Embryonic facial prominence (tissue), 1 donor: ENCODE measurements around the gene SIM2.

Experiments used
- DNase-seq: peaks from one replicate; pipeline ENCODE4 v3.0.0-alpha.2; 2016; ENCODE audit errors: extremely low spot score

Gene SIM2

DNA sequence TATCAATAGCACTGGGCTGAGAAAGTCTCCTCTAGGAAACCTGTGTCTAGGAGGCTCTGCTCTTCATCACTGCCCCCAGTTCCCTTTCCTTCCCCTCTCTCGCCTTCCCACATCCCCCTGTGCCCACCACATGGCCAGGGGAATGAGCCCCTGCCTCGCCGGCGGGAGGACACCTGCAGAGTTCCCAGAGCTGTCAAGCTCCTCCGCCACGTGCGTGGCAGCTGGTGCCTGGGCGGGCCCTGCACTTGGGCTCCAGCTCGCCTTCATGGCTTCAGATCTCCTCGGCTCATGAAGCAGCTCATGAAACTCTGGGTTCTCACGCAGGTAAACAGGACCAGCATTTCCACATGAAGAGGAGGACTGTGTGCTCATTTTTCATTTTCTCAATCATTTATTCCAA is 62.8 kb downstream of the SIM2 start:
- no peak for DNase-seq

DNA sequence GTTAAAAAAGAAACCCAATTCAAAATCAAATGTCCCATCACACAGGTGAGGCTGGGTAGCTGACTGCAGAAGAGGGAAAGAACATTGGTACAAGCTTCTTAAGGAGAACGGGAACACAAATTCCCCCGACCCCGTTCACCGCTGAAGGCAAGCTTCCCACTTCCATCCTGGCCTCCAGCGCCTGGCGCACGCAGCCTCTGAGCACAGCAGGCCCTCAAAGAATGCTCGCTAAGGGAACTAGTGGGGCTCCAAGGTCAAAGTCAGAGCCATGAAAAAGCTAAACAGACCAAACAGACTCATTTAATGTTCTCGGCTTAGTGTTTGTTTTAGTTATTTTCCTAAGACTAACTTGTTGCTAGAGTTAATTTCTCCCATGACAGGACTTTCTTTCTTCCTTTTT is 63.7 kb downstream of the SIM2 start:
- DNase-seq = no peak

DNA sequence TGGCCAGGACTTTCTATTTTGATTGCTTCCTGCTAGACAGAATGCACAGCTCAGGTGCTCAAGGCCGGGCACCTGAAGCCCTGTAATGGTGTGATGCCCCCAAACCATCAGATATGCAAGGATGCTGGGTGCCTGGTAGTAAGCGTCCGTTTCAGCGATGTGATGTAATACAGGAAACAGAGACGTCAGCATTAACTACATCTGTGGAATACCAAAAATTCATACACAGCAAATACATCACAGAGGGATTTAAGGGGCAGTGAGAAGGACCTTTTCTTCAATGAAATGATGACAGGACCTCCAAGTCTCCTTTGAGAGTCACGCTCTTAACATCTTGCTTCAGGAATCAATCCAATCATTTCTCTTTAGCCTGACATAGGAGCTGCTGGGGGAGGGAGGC is 64.4 kb downstream of the SIM2 start:
- no peak for DNase-seq

DNA sequence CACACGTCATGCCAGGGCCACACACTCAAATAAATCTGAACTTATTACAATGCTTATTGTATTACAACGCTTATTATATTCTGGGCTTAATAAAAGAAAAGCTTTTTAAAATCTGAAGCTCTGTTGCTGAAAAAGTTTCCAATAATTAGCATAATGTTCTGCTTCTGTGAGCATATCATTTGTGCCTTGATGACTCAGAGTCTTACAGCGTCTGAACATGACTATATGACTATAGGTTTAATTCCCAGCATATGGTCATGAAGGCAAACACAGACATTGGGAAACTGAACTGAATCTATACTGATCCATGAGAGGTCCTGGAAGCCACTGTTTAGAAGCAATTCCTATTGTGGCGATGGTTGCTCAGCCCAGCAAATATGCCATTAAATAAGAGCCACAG is 66.3 kb downstream of the SIM2 start:
- no peak for DNase-seq

DNA sequence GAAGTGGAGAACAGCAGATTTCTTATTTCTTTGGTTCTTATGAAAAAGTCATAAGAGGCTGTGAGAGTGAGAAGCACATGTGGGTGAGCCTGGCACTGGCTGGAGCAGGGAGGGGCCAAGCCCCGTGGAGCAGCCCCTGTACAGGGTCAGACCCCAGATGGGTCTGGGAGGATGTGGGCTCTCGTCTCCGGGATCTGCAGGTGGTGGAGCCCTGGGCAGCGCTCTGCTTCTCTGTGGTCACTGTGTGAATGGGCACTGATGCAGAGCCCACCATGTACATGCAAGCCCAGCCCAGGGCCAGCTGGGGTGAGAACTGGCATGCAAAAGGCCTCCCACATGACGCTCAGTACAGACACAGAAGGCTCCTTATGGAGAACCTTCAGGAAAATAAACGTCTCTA is 67.6 kb downstream of the SIM2 start:
- DNase-seq = no peak

DNA sequence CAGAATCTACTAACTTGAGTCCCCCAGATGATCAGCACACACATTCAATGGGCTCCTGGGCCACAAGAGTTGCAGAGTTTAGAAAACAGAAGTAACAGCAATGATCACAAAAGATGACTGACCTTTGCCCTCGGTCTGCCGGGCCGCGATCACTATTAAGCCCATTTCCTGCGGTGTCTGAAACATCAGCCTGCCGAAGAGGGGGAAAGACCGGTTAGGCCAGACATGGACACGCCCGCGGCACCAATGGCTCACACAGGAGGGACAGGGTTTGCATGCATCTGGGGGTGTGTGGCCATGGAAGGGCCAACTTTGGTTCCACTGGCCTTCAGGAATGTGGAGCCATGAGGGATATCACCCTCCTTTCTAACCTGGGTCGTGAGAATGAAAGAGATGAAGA is 68.2 kb downstream of the SIM2 start:
- no peak for DNase-seq

DNA sequence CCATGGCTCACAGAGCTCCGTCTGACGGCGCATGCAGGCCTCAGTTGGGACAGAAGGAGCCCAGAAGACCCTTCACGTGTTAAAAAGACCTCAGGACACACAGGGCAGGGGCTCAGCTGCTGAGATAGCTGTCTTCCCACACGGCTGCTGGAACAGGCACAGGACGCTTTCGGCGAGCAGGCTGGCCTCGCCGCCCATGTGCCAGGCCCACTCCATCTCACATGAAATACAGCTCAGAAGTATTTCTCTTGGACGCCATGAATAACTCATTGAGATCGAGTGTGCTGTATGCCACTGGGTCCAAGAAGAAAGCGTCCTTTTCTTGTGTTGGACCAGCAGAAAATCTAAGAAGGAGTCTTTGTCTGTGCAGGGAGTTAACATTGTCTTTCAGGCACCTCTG is 69.6 kb downstream of the SIM2 start:
- DNase-seq = no peak

DNA sequence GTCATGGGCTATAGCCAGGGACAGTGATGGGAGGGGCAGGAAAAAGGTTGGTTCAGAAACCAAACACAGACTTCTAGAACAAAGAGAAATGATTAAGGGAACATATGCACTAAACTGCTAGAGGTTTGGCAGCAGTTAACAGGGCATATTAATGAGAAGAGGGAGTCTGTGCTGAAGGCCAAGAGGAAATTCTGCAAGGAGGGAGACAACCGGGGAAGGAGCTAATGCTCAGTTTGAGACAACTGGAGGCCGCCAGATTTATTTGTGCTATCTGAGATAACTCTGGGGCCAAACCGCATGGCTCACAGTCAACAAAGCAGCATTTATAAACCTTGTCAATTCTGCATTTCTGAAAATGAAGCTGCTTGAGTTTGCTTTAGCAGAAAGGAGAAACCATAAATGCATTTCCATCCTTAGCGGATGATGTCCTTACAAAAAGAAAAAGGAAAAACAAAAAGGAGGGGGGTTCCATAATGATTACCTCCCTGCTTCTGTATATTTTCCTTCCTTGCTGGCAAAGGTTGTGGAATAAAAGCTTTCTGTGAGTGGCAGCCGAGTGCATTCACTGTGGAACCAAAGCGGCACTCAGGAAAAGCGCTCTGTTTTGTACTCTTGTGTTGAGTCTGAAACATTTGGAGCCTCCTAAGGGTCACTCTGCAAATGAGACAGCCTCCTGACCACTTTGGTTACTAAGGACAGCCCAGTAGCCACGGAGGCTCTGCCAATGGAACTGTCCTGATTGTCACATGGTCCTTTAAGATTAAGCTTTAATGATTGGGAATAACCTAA is 70.3 kb downstream of the SIM2 start:
- DNase-seq = no peak

DNA sequence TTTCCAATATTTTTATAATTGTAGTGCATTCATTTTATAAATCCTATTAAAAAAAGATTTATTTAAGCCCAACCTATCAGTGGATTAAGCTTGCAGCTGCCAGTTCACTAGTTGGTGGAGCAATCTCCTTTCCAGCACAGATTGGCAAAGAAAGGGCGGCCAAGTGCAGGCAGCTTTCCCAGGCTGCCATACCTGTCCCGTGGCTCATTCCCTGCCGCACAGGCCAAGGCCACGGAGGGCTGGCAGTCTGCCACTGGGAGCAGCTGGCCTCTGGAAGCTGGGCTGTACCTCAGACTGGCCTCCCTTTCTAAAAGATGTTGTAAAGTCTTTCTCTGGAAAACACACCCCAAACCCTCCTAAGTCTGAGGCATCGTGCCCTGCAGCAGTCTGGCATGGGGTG is 74.2 kb downstream of the SIM2 start:
- DNase-seq = no peak

DNA sequence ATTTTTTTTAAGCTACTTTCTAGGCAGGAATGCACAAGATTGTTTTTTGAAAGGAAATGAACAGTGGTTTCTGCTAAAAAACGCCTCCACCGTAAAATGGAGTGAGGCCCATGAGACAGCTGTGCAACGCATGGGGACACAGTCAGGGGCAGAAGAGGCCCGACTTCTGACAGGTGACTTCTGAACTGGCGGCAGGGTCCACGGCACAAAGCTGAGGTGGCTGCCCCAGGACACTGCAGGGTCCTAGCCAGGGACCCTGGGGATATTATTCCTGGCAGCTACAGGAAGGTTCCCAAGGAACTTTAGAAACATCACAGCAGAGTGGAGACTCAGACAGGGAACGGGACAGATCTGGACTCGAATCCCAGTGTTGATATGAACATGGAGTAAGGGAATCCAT is 75.1 kb downstream of the SIM2 start:
- no peak for DNase-seq

DNA sequence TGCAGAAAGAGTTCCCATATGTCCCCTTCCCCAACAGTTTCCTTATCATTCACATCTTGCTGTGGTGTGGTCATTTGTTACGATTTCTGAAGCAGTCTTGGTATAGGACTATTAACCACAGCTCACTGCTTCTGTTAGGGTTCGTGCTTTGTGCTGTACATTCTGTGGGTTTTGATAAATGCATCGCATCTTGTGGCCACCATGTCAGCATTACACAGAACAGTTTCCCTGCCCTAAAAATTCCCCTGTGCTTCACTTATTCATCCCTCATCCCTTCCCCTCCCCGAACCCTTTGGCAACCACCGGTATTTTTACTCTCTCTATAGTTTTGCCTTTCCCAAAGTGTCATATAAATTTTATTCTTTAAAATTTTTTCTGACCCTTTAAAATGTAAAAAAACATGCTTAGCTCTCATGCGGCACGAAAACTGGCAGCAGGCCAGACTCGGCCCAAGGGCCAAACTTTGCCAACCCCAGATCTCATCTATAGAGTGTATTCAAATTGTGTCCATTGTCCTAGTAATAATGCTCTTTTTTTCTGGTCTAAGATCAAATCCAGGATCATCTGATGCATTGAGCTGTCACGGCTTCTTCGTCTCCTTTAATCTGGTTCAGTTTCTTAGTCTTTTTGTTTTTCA is 78.2 kb downstream of the SIM2 start:
- no peak for DNase-seq

DNA sequence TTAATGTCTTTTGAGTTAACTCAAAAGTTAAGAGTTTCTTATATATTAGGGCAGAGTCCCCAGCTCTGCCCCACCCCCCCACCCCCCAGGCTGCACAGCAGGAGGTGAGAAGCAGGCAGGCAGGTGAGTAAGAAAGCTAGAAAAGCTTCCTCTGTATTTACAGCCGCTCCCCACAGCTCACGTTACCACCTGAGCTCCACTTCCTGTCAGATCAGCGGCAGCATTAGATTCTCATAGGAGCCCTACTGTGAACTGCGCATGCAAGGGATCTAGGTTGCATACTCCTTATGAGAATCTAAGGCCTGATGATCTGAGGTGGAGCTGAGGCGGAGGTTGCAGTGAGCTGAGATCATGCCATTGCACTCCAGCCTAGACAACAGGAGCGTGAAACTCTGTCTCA is 81.9 kb downstream of the SIM2 start:
- DNase-seq = no peak

DNA sequence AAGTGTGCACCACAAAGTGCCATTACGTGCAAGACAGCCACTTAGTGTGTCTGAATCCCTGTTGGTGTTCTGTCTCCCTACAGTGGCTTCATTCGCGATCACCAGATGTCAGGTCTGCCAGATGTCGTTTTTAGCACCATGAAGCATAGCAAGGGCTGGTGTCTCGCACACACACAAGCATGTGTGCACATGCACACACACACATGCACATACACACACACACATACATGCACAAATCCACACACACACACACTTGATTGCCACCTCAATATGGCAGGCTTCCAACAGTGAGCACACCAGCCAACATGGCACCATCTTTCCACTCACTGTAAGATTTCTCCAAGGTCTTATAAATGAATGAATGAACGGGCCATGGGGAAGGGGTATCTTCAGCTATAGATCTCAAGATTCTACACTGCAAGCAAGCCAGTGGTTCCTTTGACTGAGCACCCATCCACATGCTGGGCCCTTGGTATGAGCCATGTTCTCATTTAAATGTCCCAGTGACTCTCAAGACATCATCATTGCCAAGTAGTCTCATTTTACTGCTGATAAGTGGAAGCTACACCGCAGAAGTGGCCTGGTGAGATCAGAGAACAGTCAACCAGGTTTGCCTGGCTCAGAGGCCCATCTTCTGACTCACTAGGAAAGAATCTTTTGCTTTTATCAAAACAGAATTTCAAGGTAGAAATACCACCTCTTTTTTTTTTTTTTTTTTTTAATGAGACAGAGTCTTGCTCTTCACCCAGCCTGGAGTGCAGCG is 84.9 kb downstream of the SIM2 start:
- DNase-seq = no peak

DNA sequence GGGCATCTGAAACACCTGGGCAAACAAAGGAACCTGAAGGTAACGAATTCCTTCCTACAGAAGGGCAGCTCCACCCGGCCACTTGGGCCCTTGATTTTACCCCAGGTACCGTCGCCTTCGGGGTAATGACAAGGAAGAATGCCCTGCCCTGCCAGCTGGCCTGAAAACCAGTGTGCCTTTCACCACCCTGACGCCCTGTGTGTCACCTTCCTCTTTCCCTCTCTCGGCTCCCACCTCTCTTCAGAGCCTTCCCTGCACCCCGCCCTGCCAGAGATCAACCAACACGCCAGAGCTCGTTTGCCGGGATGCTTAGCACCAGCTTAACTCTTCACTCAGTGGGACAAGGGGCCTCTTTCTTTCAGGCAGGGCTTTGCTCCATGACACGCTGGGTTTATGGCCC is 86.0 kb downstream of the SIM2 start:
- no peak for DNase-seq

DNA sequence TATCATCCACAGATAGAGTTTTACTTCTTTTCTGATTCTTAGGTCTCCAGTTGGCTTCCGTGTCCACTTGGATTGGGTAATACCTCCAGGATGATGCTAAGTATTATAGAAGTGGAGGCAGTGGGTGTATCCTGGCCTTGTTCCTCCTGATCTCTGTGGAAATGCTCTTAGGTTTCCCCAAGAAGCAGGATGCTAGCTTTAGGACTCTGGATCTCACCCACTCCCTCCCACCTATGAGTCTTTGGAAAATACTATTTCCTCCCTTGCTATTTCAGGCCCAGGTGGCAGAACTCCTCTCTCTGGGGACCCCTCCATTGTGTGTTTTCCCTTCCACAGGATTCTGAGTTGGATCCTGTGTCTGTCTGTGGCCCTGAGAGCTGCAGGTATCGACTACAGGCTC is 86.7 kb downstream of the SIM2 start:
- no peak for DNase-seq

DNA sequence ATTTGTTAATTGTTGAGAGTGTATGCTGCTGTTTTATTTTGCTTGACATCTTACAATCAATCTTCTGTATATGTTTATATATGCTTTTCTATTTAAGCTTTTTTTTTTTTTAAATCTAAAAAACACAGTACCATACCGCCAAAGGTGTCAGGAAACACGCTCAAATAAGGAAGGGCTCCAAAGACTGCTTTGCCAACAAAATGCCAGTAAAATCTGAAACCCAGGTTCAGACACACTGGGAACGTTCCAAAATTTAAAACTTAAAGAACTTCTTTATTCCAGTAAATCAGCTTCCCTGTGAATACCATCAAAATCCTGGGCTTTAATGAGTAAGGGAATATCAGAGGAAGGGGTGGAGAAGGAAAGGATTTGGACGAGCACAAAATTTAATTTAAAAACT is 87.3 kb downstream of the SIM2 start:
- no peak for DNase-seq

DNA sequence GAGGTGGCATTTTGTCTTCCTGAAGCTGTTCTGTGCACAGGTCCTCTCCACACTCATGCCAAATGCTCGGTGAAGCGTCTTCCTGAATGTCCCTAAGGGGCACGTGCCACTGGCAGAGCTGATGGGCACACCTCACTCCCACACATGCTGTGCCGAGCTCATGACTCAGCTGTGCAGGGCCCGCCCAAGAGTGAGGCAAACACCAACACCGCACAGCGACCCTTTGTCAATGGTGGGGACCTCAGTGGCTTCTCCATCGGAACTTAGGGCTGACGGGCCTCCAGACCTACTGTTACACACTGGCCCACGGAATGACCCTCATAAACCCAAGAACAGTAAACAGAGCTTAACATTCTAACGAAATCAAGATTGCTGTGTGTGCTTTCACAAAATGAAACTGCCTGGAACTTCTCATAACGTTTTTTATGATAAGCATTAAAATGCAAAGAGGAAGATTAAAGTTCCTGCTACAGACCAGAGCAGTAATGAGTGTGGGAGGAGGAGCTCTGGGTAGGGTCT is 89.3 kb downstream of the SIM2 start:
- DNase-seq = no peak

DNA sequence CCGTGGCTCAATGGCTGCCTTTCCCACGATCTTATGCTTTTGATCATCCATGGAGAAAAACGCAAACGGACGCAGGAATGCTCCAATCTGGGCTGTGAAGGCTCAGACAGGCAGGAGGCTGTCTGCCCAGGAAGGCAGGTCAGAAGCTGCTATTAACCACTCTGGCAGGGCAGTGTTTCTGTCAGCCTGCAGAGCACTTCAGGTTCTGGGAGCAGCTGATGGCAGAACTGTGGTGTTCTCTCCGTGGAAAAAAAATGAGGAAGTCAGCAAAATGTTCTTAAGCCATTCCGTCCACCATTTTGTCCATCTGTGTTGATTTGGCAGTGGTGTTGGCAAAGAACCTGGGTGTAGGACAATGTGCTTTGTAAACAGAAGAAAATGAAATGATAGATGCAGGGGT is 91.7 kb downstream of the SIM2 start:
- DNase-seq = no peak

DNA sequence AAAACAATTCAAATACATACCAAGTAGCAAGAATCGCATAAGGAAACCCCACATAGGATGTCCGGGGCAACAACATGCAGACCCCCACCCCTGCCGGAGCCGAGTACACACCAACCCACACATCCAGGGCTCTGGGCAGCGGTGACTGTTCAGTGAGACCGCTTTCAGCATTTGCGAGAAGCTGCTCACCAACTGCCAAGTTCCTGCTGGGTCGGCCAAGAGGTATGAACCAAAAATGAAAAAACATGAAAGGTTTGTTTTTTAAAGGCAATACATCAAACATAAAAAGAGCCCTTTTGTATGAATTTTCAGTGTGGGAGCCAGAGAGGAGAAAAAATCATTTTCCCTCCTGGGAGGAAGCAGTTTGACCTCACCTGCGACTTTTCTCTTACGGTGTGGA is 92.3 kb downstream of the SIM2 start:
- DNase-seq = no peak

DNA sequence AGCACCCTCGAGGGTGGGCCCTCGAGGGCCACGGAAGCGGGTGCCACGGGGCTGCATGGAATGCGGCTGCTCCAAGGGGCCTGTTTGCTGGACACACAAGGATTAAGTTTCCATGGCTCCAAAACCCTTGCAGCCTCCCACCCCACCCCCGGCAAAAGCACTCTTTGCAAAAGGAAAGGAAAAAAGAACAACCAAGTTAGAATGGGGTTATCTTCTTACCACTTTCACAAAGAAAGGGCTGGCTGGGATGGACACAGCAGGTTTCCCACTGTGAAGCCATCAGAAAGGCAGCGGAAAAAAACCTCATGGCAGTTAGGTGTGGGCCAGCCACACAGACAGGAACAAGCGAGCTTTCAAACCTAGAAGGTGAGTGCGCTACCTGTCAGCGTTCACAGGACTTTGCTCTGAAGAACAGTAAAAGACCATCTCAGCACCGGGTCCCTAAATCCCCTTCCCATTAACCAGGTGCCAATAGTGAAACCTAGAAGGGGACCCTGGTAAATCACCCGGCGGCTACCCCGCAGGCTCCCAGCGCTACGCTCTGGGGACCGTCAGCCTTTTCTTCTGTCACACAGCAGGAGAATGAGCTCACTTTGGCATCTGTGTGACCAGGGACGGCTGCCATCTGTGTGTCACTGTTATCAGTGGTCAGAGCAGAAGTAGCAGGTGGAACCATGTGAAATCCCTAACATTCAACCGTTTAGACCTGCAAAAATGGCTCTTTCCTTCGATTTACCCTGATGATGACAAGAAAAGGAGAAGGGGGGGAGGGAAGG is 93.0 kb downstream of the SIM2 start:
- DNase-seq = no peak

DNA sequence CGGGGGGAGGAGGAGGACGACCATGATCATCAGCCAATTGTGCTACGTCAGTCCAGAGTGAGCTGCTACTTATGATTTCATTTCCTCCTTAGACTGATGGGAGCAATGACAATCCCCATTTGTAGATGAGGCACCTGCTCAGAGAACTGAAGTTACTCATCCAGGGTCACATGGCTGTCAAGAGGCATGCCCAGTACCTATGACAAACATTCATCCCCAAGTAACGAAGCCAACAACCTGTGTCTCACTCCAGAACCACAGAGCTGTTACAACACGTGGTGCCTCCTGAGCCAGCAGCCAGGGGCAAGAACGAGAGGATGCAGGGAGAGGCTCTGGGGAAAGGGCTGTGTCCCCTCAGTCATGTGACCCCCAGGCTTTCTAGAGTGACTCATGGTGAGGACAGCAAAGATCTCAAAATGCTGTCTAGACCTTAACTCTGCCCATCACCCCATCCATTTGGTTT is 93.6 kb downstream of the SIM2 start:
- no peak for DNase-seq

DNA sequence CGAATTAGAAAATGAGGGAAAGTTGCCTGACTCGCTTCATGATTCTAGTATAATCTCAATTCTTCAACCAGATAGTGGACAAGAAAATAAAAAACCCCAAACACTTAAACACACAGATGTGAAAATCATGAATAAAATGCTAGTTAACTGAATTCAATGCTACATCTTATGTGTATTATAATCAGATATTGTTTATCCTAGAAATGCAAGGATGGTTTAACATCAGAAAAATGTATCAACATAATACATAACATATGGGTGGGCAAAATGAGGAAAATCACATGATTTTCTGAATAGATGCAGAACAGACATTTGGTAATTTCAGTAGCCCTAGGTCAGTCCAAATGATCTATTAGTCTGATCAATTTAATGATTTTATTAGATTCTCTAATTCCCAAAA is 97.2 kb downstream of the SIM2 start:
- DNase-seq = no peak
